ENCODE measurements around the gene ZNF618.

The ZNF618 gene

DNA sequence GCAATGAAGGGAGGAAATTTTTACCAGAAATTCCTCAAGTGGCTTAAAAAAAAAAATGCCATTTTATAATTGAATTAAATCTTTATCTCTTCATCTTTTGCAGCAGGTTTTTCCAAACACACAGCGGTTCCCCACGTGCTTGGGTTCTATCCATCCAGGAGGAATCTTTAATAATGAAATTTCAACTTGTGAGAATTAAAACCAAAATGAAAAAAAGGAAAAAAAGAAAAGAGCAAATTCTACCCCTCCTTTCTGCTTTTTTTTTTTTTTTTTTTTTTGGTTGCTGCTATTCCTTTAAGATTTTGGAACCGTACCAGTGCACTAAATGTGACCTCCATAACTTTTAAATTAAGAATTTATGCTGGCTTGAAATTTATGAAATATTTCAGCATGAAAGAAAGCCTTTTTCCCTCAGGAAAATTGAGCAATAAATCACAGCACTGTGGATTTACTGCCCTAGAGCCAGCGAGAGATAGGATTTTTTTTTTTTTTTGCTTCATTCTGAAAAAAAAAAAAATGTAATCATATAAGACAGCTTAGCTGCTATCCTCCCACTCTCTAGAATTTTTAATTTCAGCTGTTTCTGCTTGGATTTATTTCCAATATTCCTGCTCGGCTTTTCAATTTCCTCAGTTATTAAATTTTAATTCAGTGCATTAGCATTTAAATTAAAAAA is 88.5 kb downstream of the ZNF618 start:
- no peak for DNase-seq (ENCODE audit: low spot score)
- CTCF ChIA-PET = interaction anchor here (0.5 to 0.7 kb wide), 3 partner anchors 12 to 264 kb away, joined by 3 to 4 read pairs (median 3); no protein-coding TSS in a partner anchor
- TF ChIP-seq, protein P1, sequence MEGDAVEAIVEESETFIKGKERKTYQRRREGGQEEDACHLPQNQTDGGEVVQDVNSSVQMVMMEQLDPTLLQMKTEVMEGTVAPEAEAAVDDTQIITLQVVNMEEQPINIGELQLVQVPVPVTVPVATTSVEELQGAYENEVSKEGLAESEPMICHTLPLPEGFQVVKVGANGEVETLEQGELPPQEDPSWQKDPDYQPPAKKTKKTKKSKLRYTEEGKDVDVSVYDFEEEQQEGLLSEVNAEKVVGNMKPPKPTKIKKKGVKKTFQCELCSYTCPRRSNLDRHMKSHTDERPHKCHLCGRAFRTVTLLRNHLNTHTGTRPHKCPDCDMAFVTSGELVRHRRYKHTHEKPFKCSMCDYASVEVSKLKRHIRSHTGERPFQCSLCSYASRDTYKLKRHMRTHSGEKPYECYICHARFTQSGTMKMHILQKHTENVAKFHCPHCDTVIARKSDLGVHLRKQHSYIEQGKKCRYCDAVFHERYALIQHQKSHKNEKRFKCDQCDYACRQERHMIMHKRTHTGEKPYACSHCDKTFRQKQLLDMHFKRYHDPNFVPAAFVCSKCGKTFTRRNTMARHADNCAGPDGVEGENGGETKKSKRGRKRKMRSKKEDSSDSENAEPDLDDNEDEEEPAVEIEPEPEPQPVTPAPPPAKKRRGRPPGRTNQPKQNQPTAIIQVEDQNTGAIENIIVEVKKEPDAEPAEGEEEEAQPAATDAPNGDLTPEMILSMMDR (conservative IDR thresholded peaks at IDR 0.05; ENCODE audit: low read depth) = no peak
- POLR2A ChIA-PET (ENCODE audit: low non-redundant PET) = no interaction called here
- H3K27ac ChIP-seq = no peak overlapping the region

DNA sequence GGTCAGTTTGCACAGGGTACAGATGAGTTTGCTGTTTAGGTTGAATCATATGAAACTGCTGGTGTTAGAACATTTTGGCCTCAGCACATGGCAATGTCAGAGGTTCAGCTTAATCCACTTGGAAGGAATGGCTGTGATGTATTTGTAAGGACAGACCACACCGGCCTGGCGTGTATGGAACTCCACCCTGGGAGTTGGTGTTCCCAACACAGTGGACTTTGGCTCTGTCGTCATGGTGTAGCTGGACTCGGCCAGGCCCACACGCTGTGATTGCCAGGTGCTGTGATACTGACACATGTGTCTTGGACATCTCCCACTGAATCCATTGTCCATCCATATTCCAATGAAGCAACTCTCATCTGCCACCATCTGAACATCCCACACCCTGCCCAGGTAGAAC is 90.3 kb downstream of the ZNF618 start:
- TF ChIP-seq, protein P1 (conservative IDR thresholded peaks at IDR 0.05; ENCODE audit: low read depth) = no peak
- no peak for DNase-seq (ENCODE audit: low spot score)
- CTCF ChIA-PET = interaction anchor here (0.6 kb wide), 2 partner anchors 138 to 171 kb away, joined by 3 read pairs; no protein-coding TSS in a partner anchor
- POLR2A ChIA-PET (ENCODE audit: low non-redundant PET) = no interaction called here
- H3K27ac ChIP-seq = no peak overlapping the region

DNA sequence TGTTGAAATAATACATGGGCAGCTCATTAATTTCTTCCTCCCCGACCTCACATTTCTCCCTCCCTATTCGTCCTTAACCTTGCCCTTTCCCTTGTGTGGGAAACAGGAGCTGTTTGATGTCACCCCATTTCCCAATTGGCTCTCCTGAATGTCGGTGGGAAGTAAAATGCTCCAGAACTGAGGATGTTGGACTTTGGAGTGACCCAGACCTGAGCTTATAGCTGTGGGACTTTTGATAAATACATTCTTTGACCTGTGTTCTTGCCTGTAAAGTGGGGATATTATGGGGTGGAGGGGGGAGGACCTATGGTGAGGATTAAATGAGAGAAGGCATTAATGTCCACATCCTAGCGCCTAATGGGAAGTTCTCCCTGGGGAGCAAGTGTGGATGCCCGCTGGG is 91.3 kb downstream of the ZNF618 start:
- POLR2A ChIA-PET (ENCODE audit: low non-redundant PET) = no interaction called here
- TF ChIP-seq, protein P1 (conservative IDR thresholded peaks at IDR 0.05; ENCODE audit: low read depth) = no peak
- no peak for DNase-seq (ENCODE audit: low spot score)
- H3K27ac ChIP-seq = no peak overlapping the region
- CTCF ChIA-PET = no interaction called here

DNA sequence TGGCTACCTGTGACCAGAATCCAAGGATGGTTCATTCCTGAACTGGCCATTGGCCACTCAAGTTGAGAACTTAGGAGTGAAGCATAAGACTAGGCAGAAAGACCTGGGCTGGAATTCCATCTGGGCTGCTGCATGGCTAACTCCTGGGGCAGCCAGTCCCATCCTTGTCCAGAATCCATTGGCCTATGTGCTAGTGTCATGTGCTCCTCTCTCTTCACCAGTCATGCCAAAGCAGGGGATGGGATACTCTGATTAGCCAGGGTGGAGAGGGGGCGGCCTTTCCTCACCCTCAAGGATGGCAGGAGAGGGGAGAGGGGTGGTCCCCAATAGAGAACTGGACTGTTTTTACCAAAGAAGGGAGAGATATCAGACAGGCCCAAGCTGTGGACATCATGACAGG is 93.2 kb downstream of the ZNF618 start:
- POLR2A ChIA-PET (ENCODE audit: low non-redundant PET) = no interaction called here
- TF ChIP-seq, protein P1 (conservative IDR thresholded peaks at IDR 0.05; ENCODE audit: low read depth) = no peak
- DNase-seq (ENCODE audit: low spot score) = no peak
- H3K27ac ChIP-seq = no peak overlapping the region
- CTCF ChIA-PET = no interaction called here

DNA sequence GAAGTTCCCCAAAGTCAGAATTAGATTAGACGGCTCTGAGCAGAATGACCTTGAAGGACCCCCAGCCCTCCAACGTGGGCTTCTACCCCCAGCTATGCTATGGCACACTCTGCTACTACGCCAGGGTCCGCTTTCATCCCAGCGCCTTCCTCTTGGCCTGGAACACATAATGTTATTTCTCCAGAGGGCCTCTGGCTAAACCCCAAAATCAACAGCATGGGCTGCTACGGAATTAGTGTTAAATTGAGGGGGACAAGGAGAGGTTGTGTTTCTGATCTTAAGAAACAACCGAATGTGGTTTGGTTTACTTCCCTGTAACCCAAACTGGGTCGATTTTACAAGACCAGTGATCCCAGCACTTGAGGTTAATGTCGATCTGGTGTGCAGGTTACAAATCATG is 97.1 kb downstream of the ZNF618 start:
- TF ChIP-seq, protein P1 (conservative IDR thresholded peaks at IDR 0.05; ENCODE audit: low read depth) = no peak
- no peak for DNase-seq (ENCODE audit: low spot score)
- ChIA-PET POLR2A (ENCODE audit: low non-redundant PET) (no interaction called here), CTCF (no interaction called here)
- H3K27ac ChIP-seq = no peak overlapping the region

DNA sequence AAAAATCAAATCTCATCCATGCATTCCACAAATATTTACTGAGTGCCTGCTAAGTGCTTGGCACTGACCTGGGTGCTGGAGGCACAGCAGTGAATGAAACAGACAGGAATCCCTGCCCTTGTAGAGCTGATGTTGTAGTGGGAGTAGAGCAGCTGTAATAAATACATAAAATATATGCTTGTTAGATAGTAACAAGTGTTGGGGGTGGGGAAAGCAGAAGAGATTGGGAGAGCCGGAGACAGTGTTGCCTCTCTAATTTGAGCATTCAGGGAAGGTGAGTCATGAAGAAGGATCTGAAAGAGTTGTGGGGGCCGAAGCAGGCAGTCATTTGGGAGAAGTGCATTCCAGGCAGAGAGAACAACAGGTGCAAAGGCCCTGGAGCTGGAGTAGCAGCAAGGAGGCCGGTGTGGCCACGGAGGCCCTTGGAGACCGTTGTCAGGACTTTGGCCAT is 97.9 kb downstream of the ZNF618 start:
- ChIA-PET CTCF (interaction anchor here (0.7 kb wide), 1 partner anchor 108 kb away, joined by 3 read pairs; no protein-coding TSS in a partner anchor), POLR2A (ENCODE audit: low non-redundant PET) (no interaction called here)
- no peak overlapping the region for H3K27ac ChIP-seq

More for the DNA sequence above, 97.9 kb downstream of the ZNF618 start:
- TF ChIP-seq, protein P1 (conservative IDR thresholded peaks at IDR 0.05; ENCODE audit: low read depth) = no peak
- no peak for DNase-seq (ENCODE audit: low spot score)
